K562 (cell line): Measurements from ENCODE around the gene GIPR. TPM values are rescaled to one million over a fixed set of nuclear protein-coding genes. Genes with fewer than 3 reads are reported as not detected.

Experiments used
- ATAC-seq: fragments of 200-7000 bp; cut with Tn5 transposase; 3 replicates; pipeline ENCODE4 v1.9.1; 2020; ENCODE audit warnings: moderate library complexity
- BruUV-seq: library from RNA; stranded (reverse); fragments of 400-500 nt; replicated peaks from 2 replicates; lab custom pipeline; 2021; lab: Mats Ljungman, UMichigan
- CTCF ChIA-PET: fragments of 300-600 bp; formaldehyde crosslinking; extraction: SDS; loops from one replicate; lab custom pipeline; 2021; ENCODE audit warnings: low intra/inter-chr PET ratio; lab: Yijun Ruan, JAX
- POLR2A ChIA-PET: fragments of 300-600, 350-650 bp; sonication (Branson Sonifier 250); formaldehyde crosslinking; extraction: SDS; loops from one replicate; lab custom pipeline; 2021; ENCODE audit warnings: antibody characterized with exemption, inconsistent platforms; lab: Yijun Ruan, JAX
- DNase-seq, 4 experiments: peaks; one replicate each; pipeline versions ENCODE4 v3.0.0 to v3.0.0-alpha.2; 2011 to 2018; ENCODE audit warnings: low spot score in 3 of 4, mixed read lengths in 3 of 4; ENCODE audit errors: extremely low read depth in 1 of 4
- FAIRE-seq: peaks from 2 replicates; lab custom pipeline; 2011; peaks lifted over from hg19 to GRCh38; lab: Jason Lieb, UNC
- H2AFZ ChIP-seq: 2 replicates; pipeline ENCODE4 v1.6.0; 2011; ENCODE audit warnings: low read depth, low read length, control low read depth, inconsistent platforms
- H3K27ac ChIP-seq: fragments of 200-600 bp; 3 replicates; pipeline ENCODE4 v1.8.0; 2011; ENCODE audit warnings: low read depth, mild to moderate bottlenecking, control low read depth, inconsistent platforms, low read length, moderate library complexity, mixed read lengths; ENCODE audit errors: extremely low read depth
- H3K27me3 ChIP-seq, 2 experiments: fragments of 300-600 bp in 1 of 2; 2 replicates in 1 of 2; 3 replicates in 1 of 2; pipeline versions ENCODE4 v1.6.0 to v1.8.0; 2011; ENCODE audit warnings: inconsistent platforms in 2 of 2, low read length in 2 of 2, mild to moderate bottlenecking in 1 of 2, mixed read lengths in 1 of 2, moderate library complexity in 1 of 2; ENCODE audit not compliant: control insufficient read depth in 2 of 2, insufficient read depth in 2 of 2
- H3K36me3 ChIP-seq: fragments of 300-600 bp; 3 replicates; pipeline ENCODE4 v1.8.0; 2011; ENCODE audit warnings: mild to moderate bottlenecking, low read length, inconsistent platforms; ENCODE audit not compliant: control insufficient read depth, insufficient read depth
- H3K4me1 ChIP-seq, 2 experiments: fragments of 200-600 bp in 1 of 2; replicated peaks in 1 of 2; 2 replicates in 1 of 2; 3 replicates in 1 of 2; pipeline versions ENCODE4 v1.5.1 to v1.8.0; 2011; ENCODE audit warnings: inconsistent platforms in 2 of 2, low read length in 2 of 2, mild to moderate bottlenecking in 1 of 2, mixed read lengths in 1 of 2, moderate library complexity in 1 of 2; ENCODE audit not compliant: control insufficient read depth in 2 of 2, insufficient read depth in 2 of 2
- H3K4me2 ChIP-seq: 2 replicates; pipeline ENCODE4 v1.6.1; 2011; ENCODE audit warnings: low read length, control low read depth, inconsistent platforms, mixed read lengths; ENCODE audit not compliant: insufficient read depth
- H3K4me3 ChIP-seq: fragments of 200-600 bp; sonication (generic), shearing (Covaris generic); 2 replicates; pipeline ENCODE4 v1.5.1; 2016; ENCODE audit warnings: control low read depth, inconsistent platforms
- H3K79me2 ChIP-seq: fragments of 200-600 bp; 3 replicates; pipeline ENCODE4 v1.8.0; 2011; ENCODE audit warnings: low read length, inconsistent platforms; ENCODE audit not compliant: control insufficient read depth, insufficient read depth
- H3K9ac ChIP-seq, 2 experiments: 2 replicates each; pipeline versions ENCODE4 v1.6.0 to v1.6.1; 2011; ENCODE audit warnings: low read depth in 2 of 2, low read length in 2 of 2, control low read depth in 1 of 2, inconsistent platforms in 1 of 2, mild to moderate bottlenecking in 1 of 2, mixed read lengths in 1 of 2; ENCODE audit not compliant: insufficient read depth in 1 of 2
- H3K9me1 ChIP-seq: one replicate; pipeline ENCODE4 v1.6.0; 2011; ENCODE audit warnings: inconsistent platforms, mild to moderate bottlenecking, low read length, moderate library complexity; ENCODE audit not compliant: control insufficient read depth, insufficient read depth
- H3K9me3 ChIP-seq: replicated peaks from 2 replicates; pipeline ENCODE4 v1.5.1; 2011; ENCODE audit warnings: low read depth, low read length, inconsistent platforms; ENCODE audit not compliant: control insufficient read depth, insufficient read depth
- H4K20me1 ChIP-seq: replicated peaks from 2 replicates; pipeline ENCODE4 v1.6.1; 2011; ENCODE audit warnings: low read length, inconsistent platforms, mixed read lengths; ENCODE audit not compliant: control insufficient read depth, insufficient read depth
- BRCA1 ChIP-seq, 2 experiments: fragments of 450-650 bp in 1 of 2; sonication (generic) in 1 of 2; formaldehyde crosslinking in 1 of 2; IDR thresholded peaks; 2 replicates each; pipeline versions ENCODE4 v1.5.0 to v1.6.1; 2017 to 2020; ENCODE audit warnings: mild to moderate bottlenecking in 1 of 2, missing genetic modification reagents in 1 of 2
- CHD4 ChIP-seq: fragments of 200-600 bp; sonication (generic); IDR thresholded peaks from 3 replicates; pipeline ENCODE4 v1.6.1; 2012; ENCODE audit warnings: low read depth, mild to moderate bottlenecking, mixed read lengths, low read length, inconsistent platforms; ENCODE audit not compliant: insufficient read depth, insufficient replicate concordance, poor library complexity, severe bottlenecking
- ELF1 ChIP-seq: fragments of 200-800 bp; sonication (Bioruptor generic); IDR thresholded peaks from 2 replicates; pipeline ENCODE4 v1.6.1; 2016; ENCODE audit warnings: missing genetic modification characterization, missing compliant biosample characterization
- MAZ ChIP-seq, 2 experiments: fragments of 450-650 bp in 1 of 2; sonication (generic) in 1 of 2; formaldehyde crosslinking; IDR thresholded peaks in 1 of 2; conservative IDR thresholded peaks in 1 of 2; 2 replicates each; pipeline versions ENCODE4 v1.4.0 to v1.5.0; 2020; ENCODE audit warnings: mild to moderate bottlenecking in 1 of 2, missing genetic modification reagents in 1 of 2
- MTA3 ChIP-seq: fragments of 450-650 bp; formaldehyde crosslinking; IDR thresholded peaks from 2 replicates; pipeline ENCODE4 v1.6.1; 2017; ENCODE audit warnings: mild to moderate bottlenecking, borderline replicate concordance
- NFATC3 ChIP-seq: fragments of 450-650 bp; IDR thresholded peaks from 2 replicates; pipeline ENCODE4 v1.6.1; 2017; ENCODE audit warnings: mild to moderate bottlenecking
- PCBP2 ChIP-seq: fragments of 200-400 bp; formaldehyde crosslinking; IDR thresholded peaks from 2 replicates; pipeline ENCODE4 v1.6.1; 2018; ENCODE audit warnings: low read length, low read depth, mild to moderate bottlenecking, moderate library complexity; ENCODE audit not compliant: poor library complexity, severe bottlenecking
- TAF1 ChIP-seq: IDR thresholded peaks from 2 replicates; pipeline ENCODE4 v1.6.1; 2011; ENCODE audit warnings: mild to moderate bottlenecking, low read length, moderate library complexity; ENCODE audit not compliant: insufficient read depth, control insufficient read depth, severe bottlenecking; ENCODE audit errors: extremely low read depth
- ZBTB7A ChIP-seq: IDR thresholded peaks from 2 replicates; pipeline ENCODE4 v1.6.1; 2011; ENCODE audit warnings: low read depth, mild to moderate bottlenecking, low read length, moderate library complexity, borderline replicate concordance; ENCODE audit not compliant: control insufficient read depth
- ZNF644 ChIP-seq: fragments of 200-800 bp; sonication (Bioruptor generic); IDR thresholded peaks from 2 replicates; pipeline ENCODE4 v1.6.1; 2016; ENCODE audit warnings: low read depth, missing genetic modification characterization, missing compliant biosample characterization
- WGBS: fragments of 100-300 bp; shearing (Covaris generic); methylation state at CpG from one replicate; pipeline ENCODE4 v1.1.6; 2016; ENCODE audit warnings: low coverage, mixed read lengths; ENCODE audit not compliant: insufficient coverage; ENCODE audit errors: missing lambda C conversion rate; 5-methylcytosine and 5-hydroxymethylcytosine counted together
- in situ Hi-C: fragments of 300-500 bp; cut with MboI; formaldehyde crosslinking; loops from 4 replicates; pipeline ENCODE4 v1.15.0; 2018; ENCODE audit warnings: inconsistent platforms, mixed read lengths
- intact Hi-C: fragments of 100-400 bp; cut with micrococcal nuclease; formaldehyde crosslinking; loops from 2 replicates; pipeline ENCODE4 v1.14.2; 2022
- polyA plus RNA-seq, 8 experiments: library from polyadenylated mRNA; depleted of rRNA in 4 of 8; stranded (reverse) in 5 of 8; unstranded in 3 of 8; fragments of >200 nt; fragmentation: Nextera tagmentation in 2 of 8; fragmentation: Illumina TruSeq in 1 of 8; extraction: Ambion mirVana in 2 of 8; extraction: Trizol in 1 of 8; gene quantifications; 2 replicates each; pipeline versions ENCODE4 v1.2.1 to v1.2.3, GENCODE V29; 2011 to 2014; ENCODE audit warnings: inconsistent platforms in 1 of 8, missing spikeins in 1 of 8
- total RNA-seq, 7 experiments: library from RNA; depleted of rRNA in 6 of 7; stranded (reverse); fragments of >200 nt in 6 of 7; fragmentation: Illumina TruSeq in 2 of 7; extraction: Trizol in 2 of 7; gene quantifications; 2 replicates each; pipeline versions ENCODE4 v1.2.1 to v1.2.3, GENCODE V29; 2011 to 2021; ENCODE audit warnings: low replicate concordance in 1 of 7
- TF ChIP-seq, protein P1 (sequence below): sonication (generic); formaldehyde crosslinking; IDR thresholded peaks from 2 replicates; pipeline ENCODE4 v1.8.0; 2022; ENCODE audit warnings: mild to moderate bottlenecking, missing genetic modification reagents
- TF ChIP-seq, protein P2 (sequence below): conservative IDR thresholded peaks from 2 replicates; pipeline ENCODE4 v1.6.1; 2011; ENCODE audit warnings: low read depth, mild to moderate bottlenecking, low read length; ENCODE audit not compliant: control insufficient read depth

The GIPR gene
- total and polyA plus RNA-seq, 9 of the 15 experiments (the other 6 are each of a cell fraction or from before 2014, with no cell fraction given), result 2.2 to 26.8 (median 12.7) TPM

DNA sequence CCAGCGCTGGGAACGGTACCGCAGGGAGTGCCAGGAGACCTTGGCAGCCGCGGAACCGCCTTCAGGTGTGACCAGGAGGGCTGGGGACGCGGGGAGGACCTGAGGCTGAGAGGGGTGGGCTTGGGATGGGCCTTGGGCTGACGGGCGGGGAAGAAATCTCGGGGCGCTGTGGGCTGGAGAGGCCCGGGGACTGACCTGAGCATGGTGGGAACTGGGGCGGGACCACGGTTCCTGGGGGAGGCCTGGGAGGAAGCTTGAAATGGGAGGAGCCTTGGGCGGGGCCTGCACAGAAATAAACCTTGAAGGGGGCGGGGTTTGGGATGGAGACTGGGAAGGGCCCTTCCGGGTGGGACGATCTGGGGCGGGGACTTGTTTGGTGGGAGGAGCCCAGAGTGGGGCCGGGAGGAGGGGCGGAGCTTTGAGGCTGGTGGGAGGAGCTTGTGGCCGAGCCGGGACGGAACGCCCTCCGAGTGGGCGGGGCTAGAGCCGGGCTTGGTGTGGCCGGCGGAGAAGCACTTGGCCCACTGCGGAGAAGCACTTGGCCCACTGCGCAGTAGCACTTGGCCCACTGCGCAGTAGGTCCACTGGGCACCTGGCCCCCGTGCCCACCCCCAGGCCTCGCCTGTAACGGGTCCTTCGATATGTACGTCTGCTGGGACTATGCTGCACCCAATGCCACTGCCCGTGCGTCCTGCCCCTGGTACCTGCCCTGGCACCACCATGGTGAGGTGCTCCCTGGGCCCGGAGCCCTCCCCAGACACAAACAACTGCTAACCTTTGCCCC is 2.8 kb downstream of the GIPR start:
- ChIA-PET POLR2A (interaction anchor here (0.6 to 2.9 kb wide), 14 partner anchors 10 to 470 kb away, joined by 3 to 26 read pairs (median 4); partner anchors contain the start of genes QPCTL and SNRPD2), CTCF (interaction anchor here (0.6 kb wide), 1 partner anchor 215 kb away, joined by 6 read pairs; the partner anchor contains the start of gene IRF2BP1)
- intact Hi-C loops (no loop called here), in situ Hi-C loops (no loop called here)
- WGBS, result 10% methylated on average over 39 of the region's 42 CpGs
- H3K27ac ChIP-seq, result peak overlapping the region; percentile 92; the same call in 2 of the 3 replicates
- BruUV-seq, result no TSS peak
- H3K4me2 ChIP-seq, result peak overlapping the region; percentile 91
- peak overlapping the region; percentile 70 to 97; a peak in 3 of 4 replicates for H3K9ac ChIP-seq
- peak; percentile 98 to 100 (median 100) for DNase-seq
- H3K4me3 ChIP-seq, result peak overlapping the region; percentile 58
- peak overlapping the region; percentile 66 for H2AFZ ChIP-seq
- peaks cover 33% of the 10 kb centered on the region for H3K79me2 ChIP-seq
- peaks cover 34% of the 10 kb centered on the region for H3K36me3 ChIP-seq
- FAIRE-seq, result peak; percentile 89
- H3K27me3 ChIP-seq, result no peaks in the 10 kb centered on the region
- peak; percentile 84 for ATAC-seq
- H3K9me1 ChIP-seq, result no peaks in the 10 kb centered on the region
- peaks cover 3% of the 10 kb centered on the region; the same call in 1 of the 2 replicates for H4K20me1 ChIP-seq
- no peaks in the 10 kb centered on the region for H3K9me3 ChIP-seq
- peaks cover 16 to 40% of the 10 kb centered on the region in 2 experiments; a peak in 4 of 5 replicates for H3K4me1 ChIP-seq
- TF ChIP-seq ZNF644 (no peak), MAZ (CRISPR knock-in tag; conservative IDR thresholded peaks at IDR 0.05 in 1 of 2, IDR thresholded peaks at IDR 0.05 in 1 of 2) (peak in 1 of 2 experiments; percentile 64; a peak in 1 of 4 replicates), MTA3 (0 out of 2 replicates have a peak, but pooled peaks have one; percentile 9), CHD4 (no peak), NFATC3 (no peak), PCBP2 (no peak), TAF1 (peak; percentile 44), BRCA1 (IDR thresholded peaks at IDR 0.05) (no peak), BRCA1 (CRISPR knock-in tag; IDR thresholded peaks at IDR 0.05) (0 out of 2 replicates have a peak, but pooled peaks have one; percentile 49), ELF1 (tag) (peak; percentile 80), ZBTB7A (peak; percentile 49; the same call in 1 of the 2 replicates)
- TF ChIP-seq, protein P1, sequence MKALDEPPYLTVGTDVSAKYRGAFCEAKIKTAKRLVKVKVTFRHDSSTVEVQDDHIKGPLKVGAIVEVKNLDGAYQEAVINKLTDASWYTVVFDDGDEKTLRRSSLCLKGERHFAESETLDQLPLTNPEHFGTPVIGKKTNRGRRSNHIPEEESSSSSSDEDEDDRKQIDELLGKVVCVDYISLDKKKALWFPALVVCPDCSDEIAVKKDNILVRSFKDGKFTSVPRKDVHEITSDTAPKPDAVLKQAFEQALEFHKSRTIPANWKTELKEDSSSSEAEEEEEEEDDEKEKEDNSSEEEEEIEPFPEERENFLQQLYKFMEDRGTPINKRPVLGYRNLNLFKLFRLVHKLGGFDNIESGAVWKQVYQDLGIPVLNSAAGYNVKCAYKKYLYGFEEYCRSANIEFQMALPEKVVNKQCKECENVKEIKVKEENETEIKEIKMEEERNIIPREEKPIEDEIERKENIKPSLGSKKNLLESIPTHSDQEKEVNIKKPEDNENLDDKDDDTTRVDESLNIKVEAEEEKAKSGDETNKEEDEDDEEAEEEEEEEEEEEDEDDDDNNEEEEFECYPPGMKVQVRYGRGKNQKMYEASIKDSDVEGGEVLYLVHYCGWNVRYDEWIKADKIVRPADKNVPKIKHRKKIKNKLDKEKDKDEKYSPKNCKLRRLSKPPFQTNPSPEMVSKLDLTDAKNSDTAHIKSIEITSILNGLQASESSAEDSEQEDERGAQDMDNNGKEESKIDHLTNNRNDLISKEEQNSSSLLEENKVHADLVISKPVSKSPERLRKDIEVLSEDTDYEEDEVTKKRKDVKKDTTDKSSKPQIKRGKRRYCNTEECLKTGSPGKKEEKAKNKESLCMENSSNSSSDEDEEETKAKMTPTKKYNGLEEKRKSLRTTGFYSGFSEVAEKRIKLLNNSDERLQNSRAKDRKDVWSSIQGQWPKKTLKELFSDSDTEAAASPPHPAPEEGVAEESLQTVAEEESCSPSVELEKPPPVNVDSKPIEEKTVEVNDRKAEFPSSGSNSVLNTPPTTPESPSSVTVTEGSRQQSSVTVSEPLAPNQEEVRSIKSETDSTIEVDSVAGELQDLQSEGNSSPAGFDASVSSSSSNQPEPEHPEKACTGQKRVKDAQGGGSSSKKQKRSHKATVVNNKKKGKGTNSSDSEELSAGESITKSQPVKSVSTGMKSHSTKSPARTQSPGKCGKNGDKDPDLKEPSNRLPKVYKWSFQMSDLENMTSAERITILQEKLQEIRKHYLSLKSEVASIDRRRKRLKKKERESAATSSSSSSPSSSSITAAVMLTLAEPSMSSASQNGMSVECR (CRISPR knock-in tag), result peak; percentile 45; the same call in 1 of the 2 replicates
- TF ChIP-seq, protein P2, sequence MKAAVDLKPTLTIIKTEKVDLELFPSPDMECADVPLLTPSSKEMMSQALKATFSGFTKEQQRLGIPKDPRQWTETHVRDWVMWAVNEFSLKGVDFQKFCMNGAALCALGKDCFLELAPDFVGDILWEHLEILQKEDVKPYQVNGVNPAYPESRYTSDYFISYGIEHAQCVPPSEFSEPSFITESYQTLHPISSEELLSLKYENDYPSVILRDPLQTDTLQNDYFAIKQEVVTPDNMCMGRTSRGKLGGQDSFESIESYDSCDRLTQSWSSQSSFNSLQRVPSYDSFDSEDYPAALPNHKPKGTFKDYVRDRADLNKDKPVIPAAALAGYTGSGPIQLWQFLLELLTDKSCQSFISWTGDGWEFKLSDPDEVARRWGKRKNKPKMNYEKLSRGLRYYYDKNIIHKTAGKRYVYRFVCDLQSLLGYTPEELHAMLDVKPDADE, result 0 out of 2 replicates have a peak, but pooled peaks have one; percentile 21
